Limb (tissue), 2 donors: Measurements from ENCODE around the gene EDN1.

Experiments used
- DNase-seq, 2 donors: peaks; one replicate each; pipeline ENCODE4 v3.0.0-alpha.2; 2016; ENCODE audit errors: extremely low spot score in 2 of 2

The EDN1 gene

GRCh38 chr6:12269110-12269509 lies 21.1 kb upstream of the EDN1 start:
- no peak for DNase-seq

GRCh38 chr6:12270551-12271230 lies 19.5 kb upstream of the EDN1 start:
- DNase-seq, result no peak

- no peak for DNase-seq
Measured at GRCh38 chr6:12271594-12271993, 18.6 kb upstream of the EDN1 start.

- no peak for DNase-seq
Measured at GRCh38 chr6:12271997-12272396, 18.2 kb upstream of the EDN1 start.

GRCh38 chr6:12275107-12275506 lies 15.1 kb upstream of the EDN1 start:
- no peak for DNase-seq

GRCh38 chr6:12276930-12277315 lies 13.2 kb upstream of the EDN1 start:
- no peak for DNase-seq

- DNase-seq, result no peak
Measured at GRCh38 chr6:12277386-12277785, 12.8 kb upstream of the EDN1 start.

GRCh38 chr6:12278915-12279314 lies 11.2 kb upstream of the EDN1 start:
- DNase-seq, result no peak

GRCh38 chr6:12279322-12280091 lies 10.7 kb upstream of the EDN1 start:
- no peak for DNase-seq

- no peak for DNase-seq
Measured at GRCh38 chr6:12280458-12280857, 9.7 kb upstream of the EDN1 start.

- no peak for DNase-seq
Measured at GRCh38 chr6:12280902-12281301, 9.3 kb upstream of the EDN1 start.

- no peak for DNase-seq
Measured at GRCh38 chr6:12283904-12284303, 6.3 kb upstream of the EDN1 start.

GRCh38 chr6:12286373-12287110 lies 3.6 kb upstream of the EDN1 start:
- no peak for DNase-seq

GRCh38 chr6:12288211-12288618 lies 1.9 kb upstream of the EDN1 start:
- no peak for DNase-seq

- no peak for DNase-seq
Measured at GRCh38 chr6:12288914-12289313, 1.2 kb upstream of the EDN1 start.

GRCh38 chr6:12289365-12289919 lies 719 bp upstream of the EDN1 start:
- peak in 1 of 2 donors; percentile 27 for DNase-seq

GRCh38 chr6:12291071-12291838 lies 1.1 kb downstream of the EDN1 start:
- DNase-seq, result no peak

GRCh38 chr6:12291839-12292604 lies 1.9 kb downstream of the EDN1 start:
- DNase-seq, result no peak

GRCh38 chr6:12293235-12293930 lies 3.2 kb downstream of the EDN1 start:
- no peak for DNase-seq
